Panc1 (cell line): ENCODE data around the gene ETFRF1.

ENCODE experiments used
- POLR2AphosphoS5 ChIP-seq: IDR thresholded peaks from 2 replicates; pipeline ENCODE4 v1.6.1; 2012; ENCODE audit warnings: mild to moderate bottlenecking, low read depth, low read length, moderate library complexity
- SIN3A ChIP-seq: IDR thresholded peaks from 2 replicates; pipeline ENCODE4 v1.6.1; 2012; ENCODE audit warnings: low read depth, mild to moderate bottlenecking, low read length, moderate library complexity, borderline replicate concordance; ENCODE audit not compliant: insufficient read depth
- TCF7L2 ChIP-seq: IDR thresholded peaks from 2 replicates; pipeline ENCODE4 v1.6.1; 2011; ENCODE audit warnings: mild to moderate bottlenecking, low read depth, low read length, inconsistent platforms
- TF ChIP-seq, protein P1 (sequence below): fragments of 450-650 bp; IDR thresholded peaks from 2 replicates; pipeline ENCODE4 v1.5.1; 2017; ENCODE audit warnings: mild to moderate bottlenecking
- TF ChIP-seq, protein P2 (sequence below), 2 experiments: IDR thresholded peaks; 2 replicates each; pipeline ENCODE4 v1.6.1; 2011 to 2012; ENCODE audit warnings: low read depth in 2 of 2, control low read depth in 1 of 2, low read length in 1 of 2, mild to moderate bottlenecking in 1 of 2, moderate library complexity in 1 of 2; ENCODE audit not compliant: insufficient read depth in 1 of 2

DNA sequence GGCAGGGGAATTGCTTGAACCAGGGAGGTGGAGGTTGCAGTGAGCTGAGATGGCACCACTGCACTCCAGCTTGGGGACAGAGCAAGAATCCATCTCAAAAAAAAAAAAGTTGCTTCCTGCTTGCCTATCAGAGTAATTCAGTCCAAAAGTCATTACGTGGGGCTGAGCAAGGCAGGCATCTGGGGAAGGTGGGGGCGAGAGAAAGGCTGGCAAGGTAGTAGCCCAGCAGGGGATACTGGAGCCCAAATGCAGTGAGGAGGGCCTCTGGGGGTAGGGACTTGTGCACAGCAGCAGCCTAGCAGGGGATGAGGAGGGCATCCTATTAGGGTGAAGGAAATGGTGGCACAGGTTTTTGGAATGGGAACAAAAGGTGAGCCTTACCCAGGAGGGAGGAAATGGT is 7.1 kb downstream of the ETFRF1 start:
- TF ChIP-seq POLR2AphosphoS5 (no peak), TCF7L2 (no peak), SIN3A (no peak)
- TF ChIP-seq, protein P1, sequence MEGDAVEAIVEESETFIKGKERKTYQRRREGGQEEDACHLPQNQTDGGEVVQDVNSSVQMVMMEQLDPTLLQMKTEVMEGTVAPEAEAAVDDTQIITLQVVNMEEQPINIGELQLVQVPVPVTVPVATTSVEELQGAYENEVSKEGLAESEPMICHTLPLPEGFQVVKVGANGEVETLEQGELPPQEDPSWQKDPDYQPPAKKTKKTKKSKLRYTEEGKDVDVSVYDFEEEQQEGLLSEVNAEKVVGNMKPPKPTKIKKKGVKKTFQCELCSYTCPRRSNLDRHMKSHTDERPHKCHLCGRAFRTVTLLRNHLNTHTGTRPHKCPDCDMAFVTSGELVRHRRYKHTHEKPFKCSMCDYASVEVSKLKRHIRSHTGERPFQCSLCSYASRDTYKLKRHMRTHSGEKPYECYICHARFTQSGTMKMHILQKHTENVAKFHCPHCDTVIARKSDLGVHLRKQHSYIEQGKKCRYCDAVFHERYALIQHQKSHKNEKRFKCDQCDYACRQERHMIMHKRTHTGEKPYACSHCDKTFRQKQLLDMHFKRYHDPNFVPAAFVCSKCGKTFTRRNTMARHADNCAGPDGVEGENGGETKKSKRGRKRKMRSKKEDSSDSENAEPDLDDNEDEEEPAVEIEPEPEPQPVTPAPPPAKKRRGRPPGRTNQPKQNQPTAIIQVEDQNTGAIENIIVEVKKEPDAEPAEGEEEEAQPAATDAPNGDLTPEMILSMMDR = no peak
- TF ChIP-seq, protein P2, sequence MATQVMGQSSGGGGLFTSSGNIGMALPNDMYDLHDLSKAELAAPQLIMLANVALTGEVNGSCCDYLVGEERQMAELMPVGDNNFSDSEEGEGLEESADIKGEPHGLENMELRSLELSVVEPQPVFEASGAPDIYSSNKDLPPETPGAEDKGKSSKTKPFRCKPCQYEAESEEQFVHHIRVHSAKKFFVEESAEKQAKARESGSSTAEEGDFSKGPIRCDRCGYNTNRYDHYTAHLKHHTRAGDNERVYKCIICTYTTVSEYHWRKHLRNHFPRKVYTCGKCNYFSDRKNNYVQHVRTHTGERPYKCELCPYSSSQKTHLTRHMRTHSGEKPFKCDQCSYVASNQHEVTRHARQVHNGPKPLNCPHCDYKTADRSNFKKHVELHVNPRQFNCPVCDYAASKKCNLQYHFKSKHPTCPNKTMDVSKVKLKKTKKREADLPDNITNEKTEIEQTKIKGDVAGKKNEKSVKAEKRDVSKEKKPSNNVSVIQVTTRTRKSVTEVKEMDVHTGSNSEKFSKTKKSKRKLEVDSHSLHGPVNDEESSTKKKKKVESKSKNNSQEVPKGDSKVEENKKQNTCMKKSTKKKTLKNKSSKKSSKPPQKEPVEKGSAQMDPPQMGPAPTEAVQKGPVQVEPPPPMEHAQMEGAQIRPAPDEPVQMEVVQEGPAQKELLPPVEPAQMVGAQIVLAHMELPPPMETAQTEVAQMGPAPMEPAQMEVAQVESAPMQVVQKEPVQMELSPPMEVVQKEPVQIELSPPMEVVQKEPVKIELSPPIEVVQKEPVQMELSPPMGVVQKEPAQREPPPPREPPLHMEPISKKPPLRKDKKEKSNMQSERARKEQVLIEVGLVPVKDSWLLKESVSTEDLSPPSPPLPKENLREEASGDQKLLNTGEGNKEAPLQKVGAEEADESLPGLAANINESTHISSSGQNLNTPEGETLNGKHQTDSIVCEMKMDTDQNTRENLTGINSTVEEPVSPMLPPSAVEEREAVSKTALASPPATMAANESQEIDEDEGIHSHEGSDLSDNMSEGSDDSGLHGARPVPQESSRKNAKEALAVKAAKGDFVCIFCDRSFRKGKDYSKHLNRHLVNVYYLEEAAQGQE (IDR thresholded peaks at IDR 0.05; ENCODE audit: insufficient read depth in 1 of 2, low read depth in 2 of 2, low read length in 1 of 2) = no peak
